C4-2B (cell line): ENCODE data around the gene BMPR1B.

Source experiments
- H3K27ac ChIP-seq: fragments of 450-650 bp; 2 replicates; pipeline ENCODE4 v1.5.1; 2017
- CTCF ChIP-seq: fragments of 450-650 bp; conservative IDR thresholded peaks from 2 replicates; pipeline ENCODE4 v1.5.1; 2017; ENCODE audit warnings: mild to moderate bottlenecking
- ZFX ChIP-seq: fragments of 450-650 bp; IDR thresholded peaks from 2 replicates; pipeline ENCODE4 v1.6.1; 2017

BMPR1B gene

DNA sequence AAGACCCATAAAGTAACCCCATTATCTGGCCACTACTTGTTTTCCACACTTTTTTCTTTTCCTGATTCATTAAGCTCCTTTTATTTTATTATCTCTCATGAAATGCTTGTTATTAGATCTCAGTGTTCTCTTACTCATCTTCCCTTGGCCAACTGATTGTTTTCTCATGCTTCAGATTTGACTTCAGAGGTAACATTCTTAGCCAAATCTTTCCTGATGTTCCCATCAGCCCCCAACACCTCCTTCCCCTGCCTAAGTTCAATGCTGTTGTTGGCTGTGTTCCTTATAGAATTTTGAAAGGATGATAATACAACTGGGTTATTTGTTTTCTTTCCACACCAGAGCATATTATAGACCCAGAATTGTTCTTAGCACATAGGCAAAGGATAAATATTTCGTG, 75.6 kb downstream of the BMPR1B start:
- no peak overlapping the region for H3K27ac ChIP-seq
- TF ChIP-seq CTCF = no peak
- no peak for TF ChIP-seq ZFX

DNA sequence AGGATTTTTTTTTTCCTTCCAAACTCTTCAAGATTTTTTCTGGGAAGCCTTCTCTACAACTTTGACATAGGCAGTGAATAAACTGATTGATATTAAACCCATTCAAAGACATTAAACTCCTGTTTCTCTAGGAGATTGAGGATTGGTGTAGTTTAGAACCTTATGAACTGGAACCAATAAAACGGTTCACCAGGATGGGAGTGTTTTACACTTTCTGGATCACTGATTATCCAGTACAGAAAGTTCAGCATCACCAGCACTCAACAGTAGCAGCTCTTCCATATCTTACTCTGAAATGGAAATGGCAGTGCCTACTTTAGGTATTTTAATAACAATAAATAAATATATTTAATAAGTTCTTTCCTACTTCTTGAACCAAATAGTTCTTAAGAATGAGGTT, 76.7 kb downstream of the BMPR1B start:
- TF ChIP-seq CTCF (no peak), ZFX (no peak)
- no peak overlapping the region for H3K27ac ChIP-seq

DNA sequence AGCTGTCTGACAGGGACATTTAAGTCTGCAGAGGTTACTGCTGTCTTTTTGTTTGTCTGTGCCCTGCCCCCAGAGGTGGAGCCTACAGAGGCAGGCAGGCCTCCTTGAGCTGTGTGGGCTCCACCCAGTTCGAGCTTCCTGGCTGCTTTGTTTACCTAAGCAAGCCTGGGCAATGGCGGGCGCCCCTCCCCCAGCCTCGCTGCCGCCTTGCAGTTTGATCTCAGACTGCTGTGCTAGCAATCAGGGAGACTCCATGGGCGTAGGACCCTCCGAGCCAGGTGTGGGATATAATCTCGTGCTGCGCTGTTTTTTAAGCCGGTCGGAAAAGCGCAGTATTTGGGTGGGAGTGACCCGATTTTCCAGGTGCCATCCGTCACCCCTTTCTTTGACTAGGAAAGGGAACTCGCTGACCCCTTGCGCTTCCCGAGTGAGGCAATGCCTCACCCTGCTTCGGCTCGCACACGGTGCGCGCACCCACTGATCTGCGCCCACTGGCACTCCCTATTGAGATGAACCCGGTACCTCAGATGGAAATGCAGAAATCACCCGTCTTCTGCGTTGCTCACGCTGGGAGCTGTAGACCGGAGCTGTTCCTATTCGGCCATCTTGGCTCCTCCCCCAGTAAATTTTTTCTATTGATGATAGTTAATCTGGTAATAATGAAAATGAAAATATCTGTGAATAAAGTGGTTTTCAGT, 83.6 kb downstream of the BMPR1B start:
- H3K27ac ChIP-seq = peak overlapping the region; percentile 26; the same call in 1 of the 2 replicates

- 0 out of 2 replicates have a peak overlapping the region, but pooled peaks have one; percentile 26 for H3K27ac ChIP-seq
- TF ChIP-seq ZFX (no peak), CTCF (no peak)
Measured at GRCh38 chr4:94841864-94842221, 84.1 kb downstream of the BMPR1B start.

GRCh38 chr4:94843216-94843615, 85.5 kb downstream of the BMPR1B start:
- no peak for TF ChIP-seq ZFX
- TF ChIP-seq CTCF = no peak

DNA sequence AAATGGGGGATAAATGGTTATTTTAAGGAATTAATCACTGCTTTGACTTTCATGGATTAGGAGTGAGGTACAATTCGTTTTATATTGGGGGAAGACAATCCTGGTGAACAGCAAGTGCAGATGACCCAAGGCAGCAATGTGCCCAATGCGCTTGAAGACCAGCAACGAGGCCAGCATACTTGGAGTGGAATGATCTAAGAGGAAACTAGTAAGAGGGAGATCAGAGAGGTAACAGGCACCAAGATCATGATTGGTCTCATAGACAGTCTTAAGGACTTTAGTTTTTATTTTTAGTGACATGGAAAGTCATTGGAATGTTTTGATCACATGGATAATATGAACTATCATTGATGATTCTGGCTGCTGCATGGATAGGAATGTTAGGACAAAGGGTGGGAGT, 90.6 kb downstream of the BMPR1B start:
- TF ChIP-seq ZFX (no peak), CTCF (no peak)
- no peak overlapping the region for H3K27ac ChIP-seq

More at GRCh38 chr4:94843216-94843615, 85.5 kb downstream of the BMPR1B start:
- no peak overlapping the region for H3K27ac ChIP-seq

DNA sequence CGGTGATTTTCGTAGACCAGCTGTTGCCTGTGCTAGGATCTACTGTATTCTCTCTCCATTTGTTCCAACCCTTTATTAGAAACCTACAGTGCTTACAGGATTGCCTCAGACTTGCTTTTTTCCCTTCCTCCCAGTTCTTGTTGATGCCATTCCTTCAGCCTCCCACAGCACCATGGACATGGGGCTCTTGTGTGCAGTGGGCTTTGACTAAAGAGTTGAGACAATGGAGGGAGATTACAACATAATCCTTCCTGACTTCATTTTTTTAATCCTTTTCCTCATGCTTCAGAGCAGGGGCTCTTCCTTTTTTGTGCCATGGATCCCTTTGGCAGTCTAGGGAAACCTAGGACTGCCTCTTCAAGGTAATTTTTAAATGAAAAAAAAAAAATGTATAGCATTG, 92.1 kb downstream of the BMPR1B start:
- TF ChIP-seq CTCF = no peak
- TF ChIP-seq ZFX = no peak
- no peak overlapping the region for H3K27ac ChIP-seq

DNA sequence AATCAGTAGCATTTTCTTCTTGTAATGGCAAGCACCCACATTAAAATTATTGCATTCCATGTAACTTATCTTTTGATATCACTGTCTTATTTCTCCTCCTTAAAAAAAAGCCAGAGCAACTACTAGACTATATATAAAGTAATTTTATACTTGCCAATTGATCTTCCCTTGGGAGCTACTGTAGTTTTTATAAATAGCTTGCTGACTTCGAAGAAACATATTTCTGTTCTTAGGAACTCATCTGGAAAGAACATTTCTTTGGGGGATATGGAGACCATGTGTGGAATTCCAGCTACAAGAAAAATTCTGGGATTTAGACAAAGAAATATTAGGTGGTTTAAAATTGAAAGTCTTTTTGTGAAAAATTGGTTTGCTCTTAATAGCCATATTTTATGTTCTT, 94.9 kb downstream of the BMPR1B start:
- H3K27ac ChIP-seq = no peak overlapping the region
- TF ChIP-seq CTCF (no peak), ZFX (no peak)
